HepG2 (cell line): ENCODE measurements around the gene SIAH3. TPM values are rescaled to one million over a fixed set of nuclear protein-coding genes. Genes with fewer than 3 reads are reported as not detected.

Source experiments
- ATAC-seq: fragments of 200-7000 bp; cut with Tn5 transposase; 3 replicates; pipeline ENCODE4 v1.9.1; 2020; ENCODE audit warnings: mild to moderate bottlenecking, moderate library complexity
- BruUV-seq: library from RNA; stranded (reverse); fragments of 400-500 nt; replicated peaks from 2 replicates; lab custom pipeline; 2021; lab: Mats Ljungman, UMichigan
- CTCF ChIA-PET: fragments of 300-600 bp; formaldehyde crosslinking; extraction: SDS; loops from one replicate; lab custom pipeline; 2021; ENCODE audit warnings: low total read pairs, inconsistent platforms, low intra/inter-chr PET ratio; lab: Yijun Ruan, JAX
- POLR2A ChIA-PET: fragments of 350-600 bp; sonication (Branson Sonifier 250); formaldehyde crosslinking; loops from one replicate; lab custom pipeline; 2020; ENCODE audit warnings: antibody characterized with exemption, inconsistent platforms; lab: Yijun Ruan, JAX
- DNase-seq: peaks from one replicate; pipeline ENCODE4 v3.0.0-alpha.2; 2015; ENCODE audit warnings: low spot score
- FAIRE-seq: peaks from 3 replicates; lab custom pipeline; 2011; peaks lifted over from hg19 to GRCh38; lab: Jason Lieb, UNC
- H2AFZ ChIP-seq: one replicate; pipeline ENCODE4 v1.6.1; 2011; ENCODE audit warnings: low read length, inconsistent platforms
- H3K27ac ChIP-seq: fragments of 300-600 bp; 3 replicates; pipeline ENCODE4 v1.8.0; 2011; ENCODE audit warnings: mixed run types, mild to moderate bottlenecking, mixed read lengths, low read length, inconsistent platforms; ENCODE audit not compliant: insufficient read depth; ENCODE audit errors: extremely low read length
- H3K27me3 ChIP-seq, 2 experiments: fragments of 200-600 bp in 1 of 2; 2 replicates in 1 of 2; 3 replicates in 1 of 2; pipeline versions ENCODE4 v1.6.0 to v1.8.0; 2011; ENCODE audit warnings: low read length in 2 of 2, mild to moderate bottlenecking in 2 of 2, moderate library complexity in 2 of 2, inconsistent platforms in 1 of 2; ENCODE audit not compliant: insufficient read depth in 2 of 2, control insufficient read depth in 1 of 2
- H3K36me3 ChIP-seq, 2 experiments: fragments of 200-600 bp in 1 of 2; replicated peaks in 1 of 2; 2 replicates in 1 of 2; 3 replicates in 1 of 2; pipeline versions ENCODE4 v1.5.1 to v1.8.0; 2011; ENCODE audit warnings: low read length in 2 of 2, inconsistent platforms in 1 of 2; ENCODE audit not compliant: insufficient read depth in 2 of 2, control insufficient read depth in 1 of 2
- H3K4me1 ChIP-seq: 2 replicates; pipeline ENCODE4 v1.5.1; 2012; ENCODE audit warnings: low read length, inconsistent platforms; ENCODE audit not compliant: insufficient read depth
- H3K4me2 ChIP-seq: 2 replicates; pipeline ENCODE4 v1.6.0; 2011; ENCODE audit warnings: low read depth, low read length, inconsistent platforms
- H3K4me3 ChIP-seq, 3 experiments: fragments of 200-600 bp in 1 of 3; sonication (generic), shearing (Covaris generic) in 1 of 3; replicated peaks in 1 of 3; 2 replicates each; pipeline ENCODE4 v1.5.1; 2011 to 2016; ENCODE audit warnings: low read length in 3 of 3, inconsistent platforms in 2 of 3, low read depth in 2 of 3, mild to moderate bottlenecking in 2 of 3, control low read depth in 1 of 3, mixed read lengths in 1 of 3; ENCODE audit not compliant: insufficient read depth in 1 of 3
- H3K79me2 ChIP-seq: one replicate; pipeline ENCODE4 v1.6.1; 2011; ENCODE audit warnings: low read length, inconsistent platforms; ENCODE audit not compliant: insufficient read depth
- H3K9ac ChIP-seq: 2 replicates; pipeline ENCODE4 v1.6.0; 2011; ENCODE audit warnings: mild to moderate bottlenecking, low read depth, low read length, inconsistent platforms; ENCODE audit not compliant: insufficient read depth
- H3K9me3 ChIP-seq: 2 replicates; pipeline ENCODE4 v1.5.1; 2012; ENCODE audit warnings: mild to moderate bottlenecking, low read length
- H4K20me1 ChIP-seq: 2 replicates; pipeline ENCODE4 v1.6.0; 2011; ENCODE audit warnings: inconsistent platforms, mild to moderate bottlenecking, low read length, moderate library complexity; ENCODE audit not compliant: insufficient read depth
- ADNP ChIP-seq: sonication (generic); formaldehyde crosslinking; IDR thresholded peaks from 2 replicates; pipeline ENCODE4 v1.4.0; 2020; ENCODE audit warnings: missing genetic modification reagents
- IKZF4 ChIP-seq: sonication (generic); formaldehyde crosslinking; IDR thresholded peaks from 2 replicates; pipeline ENCODE4 v1.5.1; 2020; ENCODE audit warnings: borderline replicate concordance, mild to moderate bottlenecking, low read depth, missing genetic modification reagents; ENCODE audit errors: not compliant biosample characterization
- KDM1A ChIP-seq: IDR thresholded peaks from 2 replicates; pipeline ENCODE4 v1.6.1; 2016; ENCODE audit warnings: missing compliant biosample characterization
- POLR2G ChIP-seq: fragments of 200-400 bp; formaldehyde crosslinking; IDR thresholded peaks from 2 replicates; pipeline ENCODE4 v1.6.1; 2018; ENCODE audit warnings: mild to moderate bottlenecking, low read depth, low read length, moderate library complexity
- RBAK ChIP-seq: sonication (generic); formaldehyde crosslinking; IDR thresholded peaks from 2 replicates; pipeline ENCODE4 v1.5.1; 2020; ENCODE audit warnings: mild to moderate bottlenecking, missing genetic modification reagents
- RFX5 ChIP-seq: IDR thresholded peaks from 2 replicates; pipeline ENCODE4 v1.6.1; 2011; ENCODE audit warnings: low read depth, low read length, improper control_type of control experiment
- SAP130 ChIP-seq: IDR thresholded peaks from 2 replicates; pipeline ENCODE4 v1.6.1; 2016; ENCODE audit warnings: low read depth
- ZFP37 ChIP-seq: sonication (generic); formaldehyde crosslinking; IDR thresholded peaks from 2 replicates; pipeline ENCODE4 v1.4.0; 2020; ENCODE audit warnings: missing genetic modification reagents, borderline replicate concordance
- ZNF256 ChIP-seq: sonication (generic); formaldehyde crosslinking; conservative IDR thresholded peaks from 2 replicates; pipeline ENCODE4 v1.4.0; 2020; ENCODE audit warnings: missing genetic modification reagents
- WGBS: methylation state at CpG from one replicate; pipeline ENCODE4 v1.1.6; 2017; ENCODE audit warnings: low lambda C conversion rate; 5-methylcytosine and 5-hydroxymethylcytosine counted together
- in situ Hi-C: cut with HindIII; loops from 2 replicates; pipeline ENCODE4 v1.10.0; 2017; ENCODE audit warnings: low pct_unique_long_range_greater_than_20kb; ENCODE audit not compliant: extremely low pct_ligation_motif_present
- intact Hi-C: fragments of 100-400 bp; cut with micrococcal nuclease; formaldehyde crosslinking; loops from one replicate; pipeline ENCODE4 v1.10.0; 2022; ENCODE audit not compliant: unreplicated experiment
- polyA plus RNA-seq, 8 experiments: library from polyadenylated mRNA; depleted of rRNA in 3 of 8; stranded (reverse) in 7 of 8; unstranded in 1 of 8; fragments of >200 nt; fragmentation: Illumina TruSeq in 4 of 8; extraction: Trizol in 4 of 8; gene quantifications; 2 replicates each; pipeline versions ENCODE4 v1.2.1 to v1.2.3, GENCODE V29; 2011 to 2016; ENCODE audit warnings: low read depth in 4 of 8, missing spikeins in 1 of 8, mixed read lengths in 1 of 8; ENCODE audit not compliant: insufficient read depth in 1 of 8
- total RNA-seq, 5 experiments: library from RNA; depleted of rRNA; stranded (reverse); fragments of >200 nt; fragmentation: Illumina TruSeq; extraction: Trizol; gene quantifications; 2 replicates each; pipeline ENCODE4 v1.2.3, GENCODE V29; 2016; ENCODE audit warnings: low read depth in 1 of 5
- TF ChIP-seq, protein P1 (sequence below): sonication (generic); formaldehyde crosslinking; IDR thresholded peaks from 2 replicates; pipeline ENCODE4 v1.4.0; 2020; ENCODE audit warnings: missing genetic modification reagents
- TF ChIP-seq, protein P2 (sequence below): sonication (generic); formaldehyde crosslinking; IDR thresholded peaks from 2 replicates; pipeline ENCODE4 v1.4.0; 2020; ENCODE audit warnings: mild to moderate bottlenecking, missing genetic modification reagents
- TF ChIP-seq, protein P3 (sequence below): sonication (generic); formaldehyde crosslinking; IDR thresholded peaks from 2 replicates; pipeline ENCODE4 v1.4.0; 2020; ENCODE audit warnings: mild to moderate bottlenecking, missing genetic modification reagents

The SIAH3 gene
- total and polyA plus RNA-seq, 2 of the 13 experiments (the other 11 are each of a cell fraction or from before 2014, with no cell fraction given), result not detected

DNA sequence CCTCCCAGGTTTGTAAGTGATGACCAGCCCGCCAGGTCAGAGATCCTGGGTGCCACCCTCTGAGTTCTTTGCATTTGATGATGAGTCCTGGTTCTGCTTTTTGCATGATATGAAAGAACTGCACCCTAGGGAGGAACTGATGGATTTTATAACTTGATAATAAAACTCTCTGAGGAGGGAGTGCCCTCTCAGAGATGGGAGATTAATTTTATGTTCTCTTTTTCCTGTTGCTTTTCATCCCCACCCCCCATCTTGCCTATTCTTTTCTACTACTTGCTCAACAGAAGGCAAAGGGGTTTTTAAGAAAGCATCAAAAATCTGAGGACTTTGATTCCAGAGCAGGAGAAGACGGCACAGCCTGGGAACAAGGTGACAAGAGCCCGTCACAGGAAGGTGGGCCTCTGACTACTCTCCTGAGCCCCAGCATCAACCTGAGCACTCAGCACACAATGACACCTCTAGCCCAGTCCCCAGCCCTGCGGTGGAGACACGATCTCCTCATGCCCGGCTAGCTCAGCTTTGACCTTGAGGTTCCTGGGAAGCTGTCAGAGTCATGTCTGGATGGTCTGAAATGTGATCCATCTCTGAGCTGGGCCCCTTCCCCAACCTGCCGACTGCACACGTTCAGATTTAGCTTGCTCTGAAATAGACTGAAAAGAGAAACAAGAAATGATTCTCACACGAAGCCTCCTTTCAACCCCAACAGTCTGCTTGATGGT lies 69.1 kb downstream of the SIAH3 start (continued):
- TF ChIP-seq POLR2G, result no peak
- no peak for TF ChIP-seq ZNF256
- TF ChIP-seq, protein P1, sequence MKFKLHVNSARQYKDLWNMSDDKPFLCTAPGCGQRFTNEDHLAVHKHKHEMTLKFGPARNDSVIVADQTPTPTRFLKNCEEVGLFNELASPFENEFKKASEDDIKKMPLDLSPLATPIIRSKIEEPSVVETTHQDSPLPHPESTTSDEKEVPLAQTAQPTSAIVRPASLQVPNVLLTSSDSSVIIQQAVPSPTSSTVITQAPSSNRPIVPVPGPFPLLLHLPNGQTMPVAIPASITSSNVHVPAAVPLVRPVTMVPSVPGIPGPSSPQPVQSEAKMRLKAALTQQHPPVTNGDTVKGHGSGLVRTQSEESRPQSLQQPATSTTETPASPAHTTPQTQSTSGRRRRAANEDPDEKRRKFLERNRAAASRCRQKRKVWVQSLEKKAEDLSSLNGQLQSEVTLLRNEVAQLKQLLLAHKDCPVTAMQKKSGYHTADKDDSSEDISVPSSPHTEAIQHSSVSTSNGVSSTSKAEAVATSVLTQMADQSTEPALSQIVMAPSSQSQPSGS (CRISPR knock-in tag), result no peak
- TF ChIP-seq, all 625 proteins: peak for 0

DNA sequence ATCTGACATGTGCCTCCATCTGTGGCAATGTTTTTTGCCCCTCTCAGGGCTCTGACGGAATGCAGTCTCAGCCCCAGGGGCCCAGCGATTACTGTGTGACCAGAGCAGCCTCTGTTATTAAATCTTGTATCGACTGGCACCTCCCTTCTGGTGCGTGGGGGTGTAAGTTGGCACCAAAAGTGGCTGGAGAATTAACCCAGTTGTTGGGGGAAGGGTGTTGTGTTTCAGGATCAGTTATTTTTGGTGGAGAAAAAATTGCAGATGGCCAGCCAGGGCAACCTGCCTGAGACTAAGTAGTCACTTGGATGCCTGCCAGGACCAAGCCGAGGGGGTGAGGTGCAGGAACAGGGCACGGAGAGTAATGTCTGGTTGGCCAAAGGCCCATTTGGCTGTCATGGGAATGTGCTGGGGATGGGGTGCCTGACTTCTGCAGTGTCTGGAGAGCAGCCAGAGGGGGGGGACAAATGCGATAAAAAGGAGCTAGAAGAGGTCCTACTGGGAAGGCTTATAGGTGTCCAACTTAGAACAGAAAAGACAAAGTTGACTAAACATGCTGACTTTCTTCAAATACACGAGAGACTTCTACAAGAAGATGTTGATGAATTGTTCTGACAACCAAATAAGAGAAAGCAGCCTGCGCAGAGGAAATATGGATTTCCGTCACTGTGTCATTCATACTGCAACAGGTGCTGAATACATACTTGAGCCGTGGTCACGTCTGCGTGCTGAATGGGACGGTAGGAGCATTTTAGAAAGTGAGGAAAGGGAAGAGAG lies 69.8 kb downstream of the SIAH3 start:
- in situ Hi-C loops (no loop called here), intact Hi-C loops (no loop called here)
- POLR2A ChIA-PET, result no interaction called here
- Histone ChIP-seq H4K20me1 (no peaks in the 10 kb centered on the region), H3K9me3 (no peaks in the 10 kb centered on the region), H3K4me2 (no peak overlapping the region), H3K9ac (no peak overlapping the region), H3K27ac (no peak overlapping the region), H3K36me3 (no peaks in the 10 kb centered on the region), H2AFZ (no peak overlapping the region), H3K79me2 (no peaks in the 10 kb centered on the region), H3K27me3 (no peaks in the 10 kb centered on the region; a peak in 1 of 5 replicates), H3K4me3 (no peak overlapping the region), H3K4me1 (no peaks in the 10 kb centered on the region)
- FAIRE-seq (no peak), DNase-seq (no peak), ATAC-seq (no peak)
- no TSS peak for BruUV-seq
- 36% methylated on average over 14 of the region's 14 CpGs for WGBS
- CTCF ChIA-PET, result no interaction called here
- TF ChIP-seq SAP130 (CRISPR knock-in tag) (no peak), ADNP (CRISPR knock-in tag) (no peak), RFX5 (no peak), KDM1A (no peak), RBAK (no peak), IKZF4 (CRISPR knock-in tag) (no peak), ZFP37 (CRISPR knock-in tag) (no peak)
- TF ChIP-seq, protein P2, sequence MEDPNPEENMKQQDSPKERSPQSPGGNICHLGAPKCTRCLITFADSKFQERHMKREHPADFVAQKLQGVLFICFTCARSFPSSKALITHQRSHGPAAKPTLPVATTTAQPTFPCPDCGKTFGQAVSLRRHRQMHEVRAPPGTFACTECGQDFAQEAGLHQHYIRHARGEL (CRISPR knock-in tag), result no peak
- TF ChIP-seq, protein P3, sequence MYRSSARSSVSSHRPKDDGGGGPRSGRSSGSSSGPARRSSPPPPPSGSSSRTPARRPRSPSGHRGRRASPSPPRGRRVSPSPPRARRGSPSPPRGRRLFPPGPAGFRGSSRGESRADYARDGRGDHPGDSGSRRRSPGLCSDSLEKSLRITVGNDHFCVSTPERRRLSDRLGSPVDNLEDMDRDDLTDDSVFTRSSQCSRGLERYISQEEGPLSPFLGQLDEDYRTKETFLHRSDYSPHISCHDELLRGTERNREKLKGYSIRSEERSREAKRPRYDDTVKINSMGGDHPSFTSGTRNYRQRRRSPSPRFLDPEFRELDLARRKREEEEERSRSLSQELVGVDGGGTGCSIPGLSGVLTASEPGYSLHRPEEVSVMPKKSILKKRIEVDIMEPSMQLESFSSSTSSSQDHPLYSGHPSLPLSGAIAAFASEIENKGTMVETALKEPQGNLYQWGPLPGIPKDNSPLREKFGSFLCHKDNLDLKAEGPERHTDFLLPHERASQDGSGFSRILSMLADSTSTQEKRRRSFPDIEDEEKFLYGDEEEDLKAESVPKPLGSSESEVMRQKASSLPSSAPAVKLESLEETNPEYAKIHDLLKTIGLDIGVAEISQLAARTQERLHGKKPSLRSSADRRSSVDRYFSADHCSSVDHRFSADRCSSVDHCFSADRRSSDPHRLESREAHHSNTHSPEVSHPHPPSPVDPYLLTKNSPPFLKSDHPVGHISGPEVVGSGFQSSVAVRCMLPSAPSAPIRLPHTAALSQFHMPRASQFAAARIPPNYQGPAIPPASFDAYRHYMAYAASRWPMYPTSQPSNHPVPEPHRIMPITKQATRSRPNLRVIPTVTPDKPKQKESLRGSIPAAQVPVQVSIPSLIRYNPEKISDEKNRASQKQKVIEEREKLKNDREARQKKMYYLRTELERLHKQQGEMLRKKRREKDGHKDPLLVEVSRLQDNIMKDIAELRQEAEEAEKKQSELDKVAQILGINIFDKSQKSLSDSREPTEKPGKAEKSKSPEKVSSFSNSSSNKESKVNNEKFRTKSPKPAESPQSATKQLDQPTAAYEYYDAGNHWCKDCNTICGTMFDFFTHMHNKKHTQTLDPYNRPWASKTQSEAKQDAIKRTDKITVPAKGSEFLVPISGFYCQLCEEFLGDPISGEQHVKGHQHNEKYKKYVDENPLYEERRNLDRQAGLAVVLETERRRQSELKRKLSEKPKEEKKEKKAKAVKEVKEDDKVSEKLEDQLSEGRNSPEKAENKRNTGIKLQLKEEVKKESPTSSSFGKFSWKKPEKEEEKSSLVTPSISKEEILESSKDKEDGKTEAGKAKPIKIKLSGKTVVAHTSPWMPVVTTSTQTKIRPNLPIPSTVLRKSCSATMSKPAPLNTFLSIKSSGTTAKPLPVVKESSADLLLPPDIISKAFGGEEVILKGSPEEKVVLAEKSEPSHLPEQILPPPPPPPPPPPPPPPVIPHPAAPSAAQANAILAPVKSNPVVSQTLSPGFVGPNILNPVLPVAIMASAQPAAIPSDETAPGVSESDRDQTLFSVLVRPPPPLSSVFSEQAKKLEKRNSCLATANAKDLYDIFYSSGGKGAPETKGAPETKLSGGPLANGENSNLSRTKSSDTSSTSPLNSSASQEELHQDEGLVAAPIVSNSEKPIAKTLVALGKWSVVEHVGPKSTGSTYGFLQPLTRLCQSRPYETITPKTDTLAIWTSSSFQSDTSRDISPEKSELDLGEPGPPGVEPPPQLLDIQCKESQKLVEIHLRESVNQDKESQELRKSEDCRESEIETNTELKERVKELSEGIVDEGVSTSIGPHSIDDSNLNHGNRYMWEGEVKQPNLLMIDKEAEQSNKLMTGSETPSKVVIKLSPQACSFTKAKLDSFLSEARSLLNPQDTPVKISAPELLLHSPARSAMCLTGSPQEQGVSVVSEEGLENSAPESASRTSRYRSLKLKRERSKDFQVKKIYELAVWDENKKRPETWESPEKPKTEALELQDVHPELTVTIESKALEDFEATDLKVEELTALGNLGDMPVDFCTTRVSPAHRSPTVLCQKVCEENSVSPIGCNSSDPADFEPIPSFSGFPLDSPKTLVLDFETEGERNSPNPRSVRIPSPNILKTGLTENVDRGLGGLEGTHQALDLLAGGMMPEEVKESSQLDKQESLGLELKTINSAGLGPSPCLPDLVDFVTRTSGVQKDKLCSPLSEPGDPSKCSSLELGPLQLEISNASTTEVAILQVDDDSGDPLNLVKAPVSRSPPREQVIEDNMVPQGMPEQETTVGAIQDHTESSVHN (CRISPR knock-in tag), result no peak
